Pancreas (tissue), 10 donors: ENCODE measurements around the gene KLF17. TPM values are rescaled to one million over a fixed set of nuclear protein-coding genes. Genes with fewer than 3 reads are reported as not detected.

ENCODE experiments used
- ATAC-seq, 4 donors: fragments of 200-7000 bp; cut with Tn5 transposase; one replicate each; pipeline versions ENCODE4 v1.8.0 to v1.9.1; 2020; ENCODE audit warnings: mild to moderate bottlenecking in 4 of 4, moderate library complexity in 4 of 4
- DNase-seq, 6 donors: peaks; one replicate each; pipeline ENCODE4 v3.0.0-alpha.2; 2020
- FAIRE-seq: peaks from 2 replicates; lab custom pipeline; 2012; peaks lifted over from hg19 to GRCh38; lab: Jason Lieb, UNC
- H3K27ac ChIP-seq, 4 donors: fragments of 200-600 bp; sonication (generic); 1 replicate in 3 of 4; 2 replicates in 1 of 4; pipeline versions ENCODE4 v1.5.0 to v1.8.0; 2020
- H3K27me3 ChIP-seq, 4 donors: fragments of 200-600 bp; one replicate each; pipeline ENCODE4 v1.8.0; 2021
- H3K36me3 ChIP-seq, 3 donors: fragments of 200-600 bp; sonication (generic) in 1 of 3; one replicate each; pipeline versions ENCODE4 v1.5.0 to v1.8.0; 2020 to 2021
- H3K4me1 ChIP-seq, 3 donors: fragments of 200-600 bp; one replicate each; pipeline ENCODE4 v1.8.0; 2021
- H3K4me3 ChIP-seq, 4 donors: fragments of 200-600 bp; sonication (generic) in 2 of 4; one replicate each; pipeline versions ENCODE4 v1.5.0 to v1.8.0; 2020 to 2021
- H3K9me3 ChIP-seq, 4 donors: fragments of 200-600 bp; one replicate each; pipeline ENCODE4 v1.8.0; 2021
- CTCF ChIP-seq, 4 donors: fragments of 200-600 bp; sonication (generic) in 3 of 4; IDR thresholded peaks; one replicate each; pipeline versions ENCODE4 v1.5.0 to v1.8.0; 2021; ENCODE audit warnings: antibody characterized with exemption in 4 of 4
- WGBS, 2 donors: extraction: QIAGEN DNeasy Blood & Tissue Kit; methylation state at CpG; one replicate each; pipeline ENCODE4 v1.1.7; 2013; 5-methylcytosine and 5-hydroxymethylcytosine counted together
- intact Hi-C, 3 donors: fragments of 100-400 bp; cut with DNase I; formaldehyde crosslinking; loops; one replicate each; pipeline versions ENCODE4 v1.11.1 to v1.14.2; 2022
- polyA plus RNA-seq, 2 donors: library from polyadenylated mRNA; stranded (reverse); fragments of 200-250 nt; gene quantifications; one replicate each; pipeline ENCODE4 v1.2.3, GENCODE V29; 2013
- total RNA-seq, 6 donors: library from RNA; stranded (reverse); fragmentation: NEBNext Ultra II Directional in 4 of 6; extraction: Animal tissue kit (Norgen Biotek cat#: 25700) in 4 of 6; gene quantifications; one replicate each; pipeline versions ENCODE4 v1.2.1 to v1.2.4, GENCODE V29; 2021 to 2023
- donor health status: healthy with polysubstance abuse.
- donor health status: DM: no; HTN: no; CAD: no; lungs with moderate emphysema.
- donor health status: DM: no; HTN: no; CAD: no.
- donor health status: control.
- donor health status: control.
- donor health status: Bipolar disorder and iron deficiency.
- donor health status: DM: yes; HTN: yes; CAD: no.
- donor health status: DM: no; HTN: no; CAD: no.
- donor health status: DM: no; HTN: no; CAD: no.
- donor health status: DM: yes; HTN: yes; CAD: no.

The KLF17 gene
- total and polyA plus RNA-seq, 8 donors = 0.12 TPM; not detected in 7

- Histone ChIP-seq H3K9me3 (no peaks in the 10 kb centered on the region), H3K4me3 (no peak overlapping the region), H3K27ac (no peak overlapping the region), H3K4me1 (no peaks in the 10 kb centered on the region), H3K36me3 (no peaks in the 10 kb centered on the region), H3K27me3 (no peaks in the 10 kb centered on the region)
- 62 to 72% methylated on average over 3 of the region's 3 CpGs for WGBS, 2 donors
- intact Hi-C loops = no loop called here
- no peak for TF ChIP-seq CTCF (IDR thresholded peaks at IDR 0.05)
- no peak for FAIRE-seq
- no peak for DNase-seq
- no peak for ATAC-seq
These were observed 33.5 kb upstream of the KLF17 start for GRCh38 chr1:44084998-44085675.

GRCh38 chr1:44086692-44087474 lies 31.7 kb upstream of the KLF17 start:
- DNase-seq (no peak), ATAC-seq (no peak), FAIRE-seq (no peak)
- 84 to 85% methylated on average over 4 of the region's 4 CpGs for WGBS, 2 donors
- H3K9me3 ChIP-seq = no peaks in the 10 kb centered on the region
- H3K27me3 ChIP-seq = no peaks in the 10 kb centered on the region
- TF ChIP-seq CTCF (IDR thresholded peaks at IDR 0.05) = no peak
- H3K36me3 ChIP-seq = no peaks in the 10 kb centered on the region
- intact Hi-C loops = no loop called here
- H3K4me3 ChIP-seq = no peak overlapping the region
- no peaks in the 10 kb centered on the region for H3K4me1 ChIP-seq
- H3K27ac ChIP-seq = no peak overlapping the region

GRCh38 chr1:44089371-44090048 lies 29.1 kb upstream of the KLF17 start:
- FAIRE-seq (no peak), DNase-seq (no peak), ATAC-seq (no peak)
- TF ChIP-seq CTCF (IDR thresholded peaks at IDR 0.05) = no peak
- 74 to 77% methylated on average over 13 of the region's 13 CpGs for WGBS, 2 donors
- Histone ChIP-seq H3K27ac (no peak overlapping the region), H3K27me3 (no peaks in the 10 kb centered on the region), H3K4me1 (no peaks in the 10 kb centered on the region), H3K9me3 (no peaks in the 10 kb centered on the region), H3K36me3 (no peaks in the 10 kb centered on the region), H3K4me3 (no peak overlapping the region)
- intact Hi-C loops = no loop called here

- Histone ChIP-seq H3K36me3 (no peaks in the 10 kb centered on the region), H3K4me3 (no peak overlapping the region), H3K4me1 (no peaks in the 10 kb centered on the region), H3K27ac (no peak overlapping the region), H3K9me3 (no peaks in the 10 kb centered on the region), H3K27me3 (no peaks in the 10 kb centered on the region)
- WGBS, 2 donors = 56 to 60% methylated on average over 10 of the region's 10 CpGs
- ATAC-seq (no peak), DNase-seq (no peak), FAIRE-seq (no peak)
- no peak for TF ChIP-seq CTCF (IDR thresholded peaks at IDR 0.05)
- intact Hi-C loops = no loop called here
These were observed 28.0 kb upstream of the KLF17 start for GRCh38 chr1:44090429-44091252.
